SK-N-DZ (cell line): Measurements from ENCODE around the gene H6PD.

Experiments used
- DNase-seq: peaks from one replicate; pipeline ENCODE4 v3.0.0-alpha.2; 2015; ENCODE audit warnings: low spot score

The H6PD gene

GRCh38 chr1:9316512-9316911 lies 81.9 kb downstream of the H6PD start:
- no peak for DNase-seq

GRCh38 chr1:9317072-9317471 lies 82.5 kb downstream of the H6PD start:
- no peak for DNase-seq

DNA sequence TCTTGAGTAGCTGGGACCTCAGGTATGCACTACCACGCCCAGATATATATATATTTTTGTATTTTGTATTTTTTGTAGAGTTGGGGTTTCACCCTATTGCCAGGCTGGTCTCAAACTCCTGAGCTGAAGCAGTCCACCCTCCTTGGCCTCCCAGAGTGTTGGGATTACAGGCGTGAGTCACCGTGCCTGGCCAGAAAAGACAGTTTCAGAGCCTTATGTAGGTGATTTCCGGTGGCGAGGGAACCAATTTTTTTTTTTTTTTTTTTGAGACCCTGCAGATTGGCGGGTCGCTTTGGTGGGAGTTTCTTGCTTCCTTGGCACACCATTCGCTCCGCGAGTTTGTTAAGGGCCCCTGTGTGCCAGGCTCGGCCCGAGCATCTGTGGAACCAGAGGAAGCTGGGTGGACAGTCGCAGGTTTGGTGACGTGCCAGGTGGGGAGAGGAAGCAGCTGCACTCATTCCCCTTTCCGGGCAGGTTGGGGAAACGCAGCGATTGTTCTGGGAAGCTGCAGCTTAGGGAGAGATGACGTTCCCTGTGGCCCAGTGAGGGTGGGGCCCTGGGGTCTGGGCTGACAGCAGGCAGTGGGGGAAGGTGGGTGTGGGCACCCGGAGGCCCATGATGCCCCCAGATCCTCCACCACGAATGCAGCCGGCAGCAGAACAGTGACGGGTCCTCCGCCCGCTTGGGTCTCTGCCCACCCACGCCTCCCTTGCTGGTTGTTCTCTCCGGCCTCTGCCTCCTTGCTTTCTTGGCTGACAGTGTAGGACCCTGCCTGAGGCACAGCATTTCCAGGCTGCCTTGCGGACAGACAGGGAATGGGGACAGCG lies 83.2 kb downstream of the H6PD start:
- no peak for DNase-seq

- no peak for DNase-seq
These were observed 84.7 kb downstream of the H6PD start for GRCh38 chr1:9319208-9319788.

GRCh38 chr1:9319789-9320519 lies 85.4 kb downstream of the H6PD start:
- DNase-seq: no peak
